SK-N-SH treated with all-trans-retinoic acid at 6 μM for 48 hours (cell line): ENCODE measurements around the gene CASP10.
A peak's percentile ranks its signal among the peaks of the same experiment; 100 is the strongest.

Source experiments
- ATAC-seq: fragments of 200-7000 bp; cut with Tn5 transposase; 3 replicates; pipeline ENCODE4 v1.9.1; 2020; ENCODE audit warnings: mild to moderate bottlenecking, moderate library complexity
- BACH2 ChIP-seq: fragments of 250-450 bp; sonication (Bioruptor Pico); IDR thresholded peaks from 2 replicates; pipeline ENCODE4 v1.9.0; 2021; ENCODE audit warnings: mild to moderate bottlenecking, borderline replicate concordance
- CSDC2 ChIP-seq: fragments of 250-450 bp; sonication (Bioruptor Pico); IDR thresholded peaks from 2 replicates; pipeline ENCODE4 v1.5.0; 2020; ENCODE audit warnings: mild to moderate bottlenecking, moderate library complexity
- GLIS3 ChIP-seq: fragments of 250-450 bp; sonication (Bioruptor Pico); IDR thresholded peaks from 2 replicates; pipeline ENCODE4 v1.5.0; 2020; ENCODE audit warnings: mild to moderate bottlenecking, moderate library complexity
- ISL1 ChIP-seq: fragments of 250-450 bp; sonication (Bioruptor Pico); IDR thresholded peaks from 2 replicates; pipeline ENCODE4 v2.1.2; 2022; ENCODE audit warnings: mild to moderate bottlenecking, moderate library complexity
- OSR1 ChIP-seq: fragments of 250-450 bp; sonication (Bioruptor Pico); IDR thresholded peaks from 2 replicates; pipeline ENCODE4 v1.8.0; 2022; ENCODE audit warnings: moderate library complexity, mild to moderate bottlenecking, inconsistent platforms
- PATZ1 ChIP-seq: fragments of 250-450 bp; sonication (Bioruptor Pico); IDR thresholded peaks from 2 replicates; pipeline ENCODE4 v1.8.0; 2020; ENCODE audit warnings: mild to moderate bottlenecking, moderate library complexity, borderline replicate concordance
- POU6F1 ChIP-seq: fragments of 250-450 bp; sonication (Bioruptor Pico); IDR thresholded peaks from 2 replicates; pipeline ENCODE4 v1.8.0; 2021; ENCODE audit warnings: low read depth, mild to moderate bottlenecking, moderate library complexity, borderline replicate concordance
- RARB ChIP-seq: fragments of 250-450 bp; sonication (Bioruptor Pico); IDR thresholded peaks from 2 replicates; pipeline ENCODE4 v1.8.0; 2021; ENCODE audit warnings: mild to moderate bottlenecking, moderate library complexity
- SNAI2 ChIP-seq: fragments of 250-450 bp; sonication (Bioruptor Pico); IDR thresholded peaks from 2 replicates; pipeline ENCODE4 v1.5.0; 2020; ENCODE audit warnings: mild to moderate bottlenecking, moderate library complexity
- TCF4 ChIP-seq: fragments of 250-450 bp; sonication (Bioruptor Pico); IDR thresholded peaks from 2 replicates; pipeline ENCODE4 v1.8.0; 2021; ENCODE audit warnings: mild to moderate bottlenecking, moderate library complexity, borderline replicate concordance
- ZC3H10 ChIP-seq: fragments of 250-450 bp; sonication (Bioruptor Pico); IDR thresholded peaks from 2 replicates; pipeline ENCODE4 v1.5.1; 2021; ENCODE audit warnings: mild to moderate bottlenecking, moderate library complexity
- ZFP3 ChIP-seq: fragments of 250-450 bp; sonication (Bioruptor Pico); IDR thresholded peaks from 2 replicates; pipeline ENCODE4 v1.5.0; 2020; ENCODE audit warnings: mild to moderate bottlenecking, moderate library complexity
- ZFP30 ChIP-seq: fragments of 450-650 bp; formaldehyde crosslinking; IDR thresholded peaks from 2 replicates; pipeline ENCODE4 v1.5.0; 2022; ENCODE audit warnings: mild to moderate bottlenecking, moderate library complexity
- ZNF565 ChIP-seq: fragments of 450-650 bp; formaldehyde crosslinking; conservative IDR thresholded peaks from 2 replicates; pipeline ENCODE4 v1.5.0; 2020; ENCODE audit warnings: low read depth, mild to moderate bottlenecking, moderate library complexity
- ZNF70 ChIP-seq: fragments of 450-650 bp; formaldehyde crosslinking; IDR thresholded peaks from 2 replicates; pipeline ENCODE4 v1.5.0; 2020; ENCODE audit warnings: mild to moderate bottlenecking, moderate library complexity
- ZNF8 ChIP-seq: fragments of 450-650 bp; formaldehyde crosslinking; IDR thresholded peaks from 2 replicates; pipeline ENCODE4 v1.5.0; 2020; ENCODE audit warnings: mild to moderate bottlenecking, moderate library complexity
- TF ChIP-seq, protein P1 (sequence below): fragments of 250-450 bp; sonication (Bioruptor Pico); IDR thresholded peaks from 2 replicates; pipeline ENCODE4 v1.5.0; 2020; ENCODE audit warnings: mild to moderate bottlenecking, moderate library complexity
- TF ChIP-seq, protein P2 (sequence below): fragments of 250-450 bp; sonication (Bioruptor Pico); IDR thresholded peaks from 2 replicates; pipeline ENCODE4 v1.5.1; 2021; ENCODE audit warnings: mild to moderate bottlenecking, moderate library complexity

Gene CASP10

GRCh38 chr2:201232467-201232815 is 49.5 kb downstream of the CASP10 start:
- TF ChIP-seq SNAI2 (CRISPR knock-in tag), result no peak
- no peak for TF ChIP-seq ZFP30
- TF ChIP-seq, all 23 proteins: peak for 0
- ATAC-seq, result no peak

DNA sequence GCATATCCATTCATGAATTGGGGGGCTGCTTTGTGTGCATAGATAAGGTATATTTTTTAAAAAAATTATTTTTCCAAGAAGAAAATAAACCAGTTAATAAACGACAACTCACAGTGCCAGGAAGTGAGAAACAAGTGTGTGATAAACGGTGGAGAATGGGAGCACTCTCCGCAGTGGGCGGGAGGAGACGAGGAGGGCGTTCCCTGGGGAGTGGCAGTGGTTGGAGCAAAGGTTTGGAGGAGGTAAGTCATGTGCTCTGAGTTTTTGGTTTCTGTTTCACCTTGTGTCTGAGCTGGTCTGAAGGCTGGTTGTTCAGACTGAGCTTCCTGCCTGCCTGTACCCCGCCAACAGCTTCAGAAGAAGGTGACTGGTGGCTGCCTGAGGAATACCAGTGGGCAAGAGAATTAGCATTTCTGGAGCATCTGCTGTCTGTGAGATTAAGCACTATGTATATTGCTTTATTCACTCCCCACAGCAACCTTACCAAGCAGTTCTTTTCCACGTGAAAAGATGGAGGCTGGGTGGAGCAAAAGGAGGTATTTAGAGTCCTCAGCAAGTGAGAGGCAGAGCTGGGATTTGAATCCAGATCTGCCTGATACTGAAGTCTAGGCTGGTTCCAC is 50.4 kb downstream of the CASP10 start:
- ATAC-seq, result no peak; the same call in 2 of the 3 replicates
- TF ChIP-seq, protein P1, sequence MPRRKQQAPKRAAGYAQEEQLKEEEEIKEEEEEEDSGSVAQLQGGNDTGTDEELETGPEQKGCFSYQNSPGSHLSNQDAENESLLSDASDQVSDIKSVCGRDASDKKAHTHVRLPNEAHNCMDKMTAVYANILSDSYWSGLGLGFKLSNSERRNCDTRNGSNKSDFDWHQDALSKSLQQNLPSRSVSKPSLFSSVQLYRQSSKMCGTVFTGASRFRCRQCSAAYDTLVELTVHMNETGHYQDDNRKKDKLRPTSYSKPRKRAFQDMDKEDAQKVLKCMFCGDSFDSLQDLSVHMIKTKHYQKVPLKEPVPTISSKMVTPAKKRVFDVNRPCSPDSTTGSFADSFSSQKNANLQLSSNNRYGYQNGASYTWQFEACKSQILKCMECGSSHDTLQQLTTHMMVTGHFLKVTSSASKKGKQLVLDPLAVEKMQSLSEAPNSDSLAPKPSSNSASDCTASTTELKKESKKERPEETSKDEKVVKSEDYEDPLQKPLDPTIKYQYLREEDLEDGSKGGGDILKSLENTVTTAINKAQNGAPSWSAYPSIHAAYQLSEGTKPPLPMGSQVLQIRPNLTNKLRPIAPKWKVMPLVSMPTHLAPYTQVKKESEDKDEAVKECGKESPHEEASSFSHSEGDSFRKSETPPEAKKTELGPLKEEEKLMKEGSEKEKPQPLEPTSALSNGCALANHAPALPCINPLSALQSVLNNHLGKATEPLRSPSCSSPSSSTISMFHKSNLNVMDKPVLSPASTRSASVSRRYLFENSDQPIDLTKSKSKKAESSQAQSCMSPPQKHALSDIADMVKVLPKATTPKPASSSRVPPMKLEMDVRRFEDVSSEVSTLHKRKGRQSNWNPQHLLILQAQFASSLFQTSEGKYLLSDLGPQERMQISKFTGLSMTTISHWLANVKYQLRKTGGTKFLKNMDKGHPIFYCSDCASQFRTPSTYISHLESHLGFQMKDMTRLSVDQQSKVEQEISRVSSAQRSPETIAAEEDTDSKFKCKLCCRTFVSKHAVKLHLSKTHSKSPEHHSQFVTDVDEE (CRISPR knock-in tag), result no peak
- TF ChIP-seq ZNF8 (CRISPR knock-in tag) (no peak), CSDC2 (no peak), ZFP3 (no peak)

- ATAC-seq, result no peak
- no peak for TF ChIP-seq ISL1 (CRISPR knock-in tag)
- no peak for TF ChIP-seq ZNF70
- no peak for TF ChIP-seq RARB (CRISPR knock-in tag)
- no peak for TF ChIP-seq ZNF565 (CRISPR knock-in tag)
- TF ChIP-seq ZC3H10 (CRISPR knock-in tag), result no peak
- TF ChIP-seq, protein P2, sequence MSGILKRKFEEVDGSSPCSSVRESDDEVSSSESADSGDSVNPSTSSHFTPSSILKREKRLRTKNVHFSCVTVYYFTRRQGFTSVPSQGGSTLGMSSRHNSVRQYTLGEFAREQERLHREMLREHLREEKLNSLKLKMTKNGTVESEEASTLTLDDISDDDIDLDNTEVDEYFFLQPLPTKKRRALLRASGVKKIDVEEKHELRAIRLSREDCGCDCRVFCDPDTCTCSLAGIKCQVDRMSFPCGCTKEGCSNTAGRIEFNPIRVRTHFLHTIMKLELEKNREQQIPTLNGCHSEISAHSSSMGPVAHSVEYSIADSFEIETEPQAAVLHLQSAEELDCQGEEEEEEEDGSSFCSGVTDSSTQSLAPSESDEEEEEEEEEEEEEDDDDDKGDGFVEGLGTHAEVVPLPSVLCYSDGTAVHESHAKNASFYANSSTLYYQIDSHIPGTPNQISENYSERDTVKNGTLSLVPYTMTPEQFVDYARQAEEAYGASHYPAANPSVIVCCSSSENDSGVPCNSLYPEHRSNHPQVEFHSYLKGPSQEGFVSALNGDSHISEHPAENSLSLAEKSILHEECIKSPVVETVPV (CRISPR knock-in tag), result no peak
- no peak for TF ChIP-seq BACH2 (CRISPR knock-in tag)
- no peak for TF ChIP-seq OSR1
- TF ChIP-seq ZFP30, result no peak
- TF ChIP-seq SNAI2 (CRISPR knock-in tag), result no peak
- TF ChIP-seq ZNF8 (CRISPR knock-in tag), result no peak
- no peak for TF ChIP-seq GLIS3 (CRISPR knock-in tag)
- TF ChIP-seq POU6F1 (CRISPR knock-in tag), result no peak
- TF ChIP-seq CSDC2, result no peak
- TF ChIP-seq TCF4 (CRISPR knock-in tag), result no peak
Measured at GRCh38 chr2:201233812-201234662, 51.1 kb downstream of the CASP10 start.

DNA sequence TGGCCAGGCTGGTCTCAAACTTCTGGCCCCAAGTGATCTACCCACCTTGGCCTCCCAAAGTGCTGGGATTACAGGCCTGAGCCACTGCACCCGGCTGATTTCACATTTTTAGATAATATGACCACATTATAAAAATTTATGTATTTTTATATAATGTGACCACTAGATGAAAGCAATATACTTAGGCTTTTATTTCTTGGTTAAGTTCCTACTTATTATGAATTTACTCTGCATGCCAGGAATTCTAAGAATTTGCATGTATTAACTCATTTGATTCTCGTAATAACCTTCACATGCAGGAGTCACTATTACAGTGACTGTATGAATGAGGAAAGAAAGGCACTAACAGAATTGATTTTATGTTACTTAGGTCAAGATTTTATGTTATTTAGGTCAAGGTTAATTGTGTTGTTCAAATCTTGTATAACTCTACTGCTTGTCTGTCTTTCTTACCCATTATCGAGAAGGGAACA is 51.8 kb downstream of the CASP10 start:
- peak; percentile 7; the same call in 1 of the 3 replicates for ATAC-seq
- TF ChIP-seq ISL1 (CRISPR knock-in tag) (no peak), PATZ1 (CRISPR knock-in tag) (no peak), OSR1 (no peak), ZNF8 (CRISPR knock-in tag) (no peak), ZNF70 (no peak)
- TF ChIP-seq, protein P1 (CRISPR knock-in tag), result no peak
- TF ChIP-seq, protein P2 (CRISPR knock-in tag), result no peak
